GM19455 (cell line): Measurements from ENCODE around the gene MPC1.

Experiments
- ATAC-seq: cut with Tn5 transposase; IDR thresholded peaks from one replicate; pipeline ENCODE4 v1.9.1; 2021; ENCODE audit not compliant: unreplicated experiment

MPC1 gene

GRCh38 chr6:166382933-166383801 lies at the start of gene MPC1:
TSS of gene MPC1 (minus strand) at chr6:166382940. CDS start at chr6:166382876, 64 bp downstream.
- ATAC-seq = peak; percentile 84

- no peak for ATAC-seq
Measured at GRCh38 chr6:166430269-166430668, 47.5 kb upstream of the MPC1 start.

GRCh38 chr6:166424431-166424830 lies 41.7 kb upstream of the MPC1 start:
- no peak for ATAC-seq

- no peak for ATAC-seq
Measured at GRCh38 chr6:166423781-166424180, 41.0 kb upstream of the MPC1 start.

- ATAC-seq = no peak
Measured at GRCh38 chr6:166423051-166423745, 40.5 kb upstream of the MPC1 start.

- ATAC-seq = no peak
Measured at GRCh38 chr6:166422201-166422940, 39.6 kb upstream of the MPC1 start.

- ATAC-seq = no peak
Measured at GRCh38 chr6:166420351-166420750, 37.6 kb upstream of the MPC1 start.

GRCh38 chr6:166419717-166420116 lies 37.0 kb upstream of the MPC1 start:
- ATAC-seq = peak; percentile 17

GRCh38 chr6:166419286-166419685 lies 36.5 kb upstream of the MPC1 start:
- peak; percentile 95 for ATAC-seq

- ATAC-seq = no peak
Measured at GRCh38 chr6:166418691-166419143, 36.0 kb upstream of the MPC1 start.

- ATAC-seq = no peak
Measured at GRCh38 chr6:166417285-166417691, 34.5 kb upstream of the MPC1 start.

GRCh38 chr6:166415833-166416347 lies 33.1 kb upstream of the MPC1 start:
- ATAC-seq = no peak

GRCh38 chr6:166415306-166415705 lies 32.6 kb upstream of the MPC1 start:
- ATAC-seq = no peak

- no peak for ATAC-seq
Measured at GRCh38 chr6:166413491-166413951, 30.8 kb upstream of the MPC1 start.

GRCh38 chr6:166412911-166413384 lies 30.2 kb upstream of the MPC1 start:
- no peak for ATAC-seq

GRCh38 chr6:166412156-166412910 lies 29.6 kb upstream of the MPC1 start:
- ATAC-seq = no peak

GRCh38 chr6:166411721-166412151 lies 29.0 kb upstream of the MPC1 start:
- ATAC-seq = no peak

- no peak for ATAC-seq
Measured at GRCh38 chr6:166411271-166411670, 28.5 kb upstream of the MPC1 start.

GRCh38 chr6:166410426-166410935 lies 27.7 kb upstream of the MPC1 start:
- peak; percentile 47 for ATAC-seq
